ENCODE measurements around the gene PLEK2.

Gene PLEK2

DNA sequence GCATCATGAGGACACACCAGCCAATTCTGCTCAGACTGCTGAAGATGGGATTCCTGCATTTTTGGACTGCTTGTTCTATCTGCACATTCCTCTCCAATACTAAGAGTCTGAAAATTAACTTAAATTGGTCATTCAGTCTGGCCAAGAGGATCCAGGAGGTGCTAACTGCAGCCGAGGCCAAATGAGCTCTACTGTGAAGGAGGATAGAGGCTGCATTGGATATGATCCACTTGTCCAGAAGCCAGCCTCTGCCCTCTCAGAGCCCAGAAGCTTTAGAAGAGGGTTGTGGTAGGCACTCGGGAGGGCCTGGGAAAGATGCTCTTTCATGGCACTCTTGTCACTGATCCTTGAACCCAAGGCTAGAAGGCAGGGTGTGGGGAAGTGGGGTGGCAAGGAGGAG lies 37.1 kb upstream of the PLEK2 start:
- DNase-seq (ENCODE audit: extremely low read depth, low read depth) = no peak
- TF ChIP-seq, protein P1, sequence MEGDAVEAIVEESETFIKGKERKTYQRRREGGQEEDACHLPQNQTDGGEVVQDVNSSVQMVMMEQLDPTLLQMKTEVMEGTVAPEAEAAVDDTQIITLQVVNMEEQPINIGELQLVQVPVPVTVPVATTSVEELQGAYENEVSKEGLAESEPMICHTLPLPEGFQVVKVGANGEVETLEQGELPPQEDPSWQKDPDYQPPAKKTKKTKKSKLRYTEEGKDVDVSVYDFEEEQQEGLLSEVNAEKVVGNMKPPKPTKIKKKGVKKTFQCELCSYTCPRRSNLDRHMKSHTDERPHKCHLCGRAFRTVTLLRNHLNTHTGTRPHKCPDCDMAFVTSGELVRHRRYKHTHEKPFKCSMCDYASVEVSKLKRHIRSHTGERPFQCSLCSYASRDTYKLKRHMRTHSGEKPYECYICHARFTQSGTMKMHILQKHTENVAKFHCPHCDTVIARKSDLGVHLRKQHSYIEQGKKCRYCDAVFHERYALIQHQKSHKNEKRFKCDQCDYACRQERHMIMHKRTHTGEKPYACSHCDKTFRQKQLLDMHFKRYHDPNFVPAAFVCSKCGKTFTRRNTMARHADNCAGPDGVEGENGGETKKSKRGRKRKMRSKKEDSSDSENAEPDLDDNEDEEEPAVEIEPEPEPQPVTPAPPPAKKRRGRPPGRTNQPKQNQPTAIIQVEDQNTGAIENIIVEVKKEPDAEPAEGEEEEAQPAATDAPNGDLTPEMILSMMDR (IDR thresholded peaks at IDR 0.05; ENCODE audit: low read depth, low read length) = no peak

DNA sequence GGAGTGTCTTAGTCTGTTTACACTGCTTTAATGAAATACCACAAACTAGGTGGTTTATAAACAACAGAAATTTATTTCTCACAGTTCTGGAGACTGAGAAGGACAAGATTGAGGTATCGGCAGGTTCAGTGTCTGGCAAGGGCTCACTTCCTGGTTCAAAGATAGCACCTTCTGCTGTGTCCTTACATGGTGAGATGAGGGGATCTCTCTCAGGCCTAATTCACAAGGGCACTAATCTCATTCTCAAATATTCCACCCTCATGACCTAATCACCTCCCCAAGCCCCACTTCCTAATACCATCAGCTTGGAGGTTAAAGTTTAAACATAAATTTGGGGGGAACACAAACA lies 35.0 kb upstream of the PLEK2 start:
- TF ChIP-seq, protein P1 (IDR thresholded peaks at IDR 0.05; ENCODE audit: low read depth, low read length) = no peak
- no peak for DNase-seq (ENCODE audit: extremely low read depth, low read depth)

DNA sequence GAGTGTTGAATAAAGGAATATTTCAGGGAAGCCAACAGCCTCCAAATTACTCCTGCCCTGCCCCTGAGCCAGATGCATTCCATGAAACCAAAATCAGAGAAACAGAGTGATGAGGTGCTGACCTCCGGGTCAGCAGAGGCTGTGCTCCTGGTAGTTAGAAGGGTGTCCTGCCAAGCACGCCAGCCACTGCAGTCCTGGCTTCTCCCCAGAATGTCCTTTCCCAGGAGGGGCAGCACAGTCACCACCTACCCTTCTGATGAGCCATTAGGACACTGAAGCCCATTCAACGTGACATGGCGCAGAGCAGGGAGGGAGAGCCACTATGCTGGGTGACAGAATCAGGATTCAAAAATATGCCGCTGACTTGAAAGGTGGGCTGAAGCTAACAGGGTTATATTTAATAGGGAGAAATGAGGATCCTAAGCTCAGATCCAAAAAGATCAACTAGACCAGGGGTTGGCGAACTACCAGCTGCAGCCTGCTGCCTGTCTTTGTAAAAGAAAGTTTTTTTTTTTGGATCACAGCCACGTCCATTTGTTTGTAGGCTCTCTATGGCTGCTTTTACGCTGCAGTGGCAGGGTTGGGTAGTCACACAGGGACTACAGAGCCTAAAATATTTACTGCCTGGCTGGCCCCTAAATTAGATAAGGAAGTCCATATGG lies 34.5 kb upstream of the PLEK2 start:
- DNase-seq (ENCODE audit: extremely low read depth, low read depth) = no peak
- TF ChIP-seq, protein P1 (IDR thresholded peaks at IDR 0.05; ENCODE audit: low read depth, low read length) = no peak

DNA sequence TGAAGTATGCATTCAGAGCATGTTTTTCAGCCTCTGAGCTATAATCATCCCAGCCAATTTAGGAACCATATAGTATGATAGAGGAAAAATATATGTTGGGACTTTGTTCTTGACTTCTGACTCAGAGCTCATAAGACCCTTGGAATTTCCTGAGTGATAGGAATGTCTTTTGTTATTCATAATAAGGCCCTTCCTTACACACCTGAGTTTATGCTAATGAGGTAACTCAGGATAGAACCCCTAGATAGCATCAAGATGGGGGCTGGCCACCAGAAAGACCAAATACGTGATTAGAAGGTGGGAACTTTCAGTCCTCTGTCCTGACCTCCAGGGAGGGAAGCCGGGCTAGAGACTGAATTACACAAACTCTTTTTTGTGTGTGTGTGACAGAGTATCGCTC lies 32.4 kb upstream of the PLEK2 start:
- TF ChIP-seq, protein P1 (IDR thresholded peaks at IDR 0.05; ENCODE audit: low read depth, low read length) = no peak

DNA sequence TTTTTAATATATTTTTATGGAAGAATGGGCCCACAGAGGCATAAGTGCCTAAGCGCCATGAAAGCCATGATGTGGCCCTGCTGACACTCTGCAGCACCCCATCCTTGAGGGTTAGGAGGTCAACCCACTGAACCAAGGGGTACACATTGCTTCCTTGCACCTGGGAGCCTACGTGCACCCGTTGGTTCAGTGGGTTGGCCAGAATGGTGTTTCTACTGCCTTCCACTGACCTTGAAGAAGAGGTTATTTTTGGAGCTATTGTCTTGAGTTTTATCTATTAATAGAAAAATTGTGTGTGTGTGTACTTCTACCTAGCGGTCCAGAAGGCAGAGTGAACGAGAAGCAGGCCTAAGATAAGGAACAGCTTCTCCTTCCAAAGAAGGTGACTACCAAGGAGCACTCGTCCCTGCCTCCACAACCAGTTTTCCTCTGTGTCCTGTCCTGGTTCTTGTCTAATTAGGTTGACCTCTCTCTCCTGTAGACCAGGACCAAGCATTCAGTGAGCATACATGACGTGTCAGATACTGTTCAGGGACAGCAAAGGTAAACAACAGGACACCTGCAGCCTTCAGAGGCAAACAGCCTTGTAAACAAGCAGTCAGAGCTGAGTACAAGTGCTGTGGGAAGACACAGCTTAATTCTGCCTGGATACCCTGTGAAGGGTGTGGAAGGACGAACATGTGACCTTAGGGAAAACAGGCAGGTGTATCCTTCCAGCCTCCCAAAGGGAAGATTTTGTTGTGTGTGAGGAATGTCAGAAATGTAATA lies 30.4 kb upstream of the PLEK2 start:
- no peak for DNase-seq (ENCODE audit: extremely low read depth, low read depth)
- TF ChIP-seq, protein P1 (IDR thresholded peaks at IDR 0.05; ENCODE audit: low read depth, low read length) = no peak

More for the DNA sequence above, 32.4 kb upstream of the PLEK2 start:
- DNase-seq (ENCODE audit: extremely low read depth, low read depth) = no peak

DNA sequence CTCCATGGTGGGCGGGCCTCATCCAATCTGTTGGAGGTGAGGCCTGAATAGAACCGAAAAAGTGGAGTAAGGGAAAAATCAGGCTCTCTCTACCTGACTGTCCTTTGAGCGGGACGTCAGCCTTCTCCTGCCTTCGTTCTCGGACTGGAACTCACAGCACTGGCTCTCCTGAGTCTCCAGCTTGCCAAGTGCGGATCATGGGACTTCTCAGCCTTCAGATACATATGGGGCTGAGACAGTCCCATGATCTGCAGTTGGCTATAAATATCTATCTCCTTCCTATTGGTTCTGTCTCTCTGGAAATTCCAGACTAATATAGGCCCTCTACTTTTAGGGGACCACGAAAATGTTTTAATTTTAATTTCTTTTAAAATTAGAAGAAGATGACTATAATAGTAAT lies 29.7 kb upstream of the PLEK2 start:
- TF ChIP-seq, protein P1 (IDR thresholded peaks at IDR 0.05; ENCODE audit: low read depth, low read length) = no peak
- no peak for DNase-seq (ENCODE audit: extremely low read depth, low read depth)

DNA sequence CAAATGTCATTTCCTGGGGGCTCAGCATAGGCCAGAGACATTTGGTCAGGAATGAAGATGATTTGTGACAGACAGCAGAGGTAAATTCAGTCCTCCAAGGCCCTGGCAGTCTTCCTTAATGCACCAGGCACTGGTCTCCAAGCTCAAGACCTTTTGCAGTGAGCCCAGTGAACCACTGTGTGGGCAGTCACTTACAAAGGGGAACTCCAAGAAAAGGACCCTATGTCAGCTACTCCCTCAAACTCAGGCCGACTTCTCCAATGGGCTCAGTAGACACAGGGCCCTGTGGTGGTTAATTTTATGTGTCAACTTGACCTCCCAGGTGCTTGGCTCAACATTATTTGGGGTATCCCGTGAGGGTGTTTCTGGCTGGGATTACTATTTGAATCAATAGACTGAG lies 29.3 kb upstream of the PLEK2 start:
- TF ChIP-seq, protein P1 (IDR thresholded peaks at IDR 0.05; ENCODE audit: low read depth, low read length) = no peak
- no peak for DNase-seq (ENCODE audit: extremely low read depth, low read depth)

All from AG09319 (cell line).